Amniotic stem cell (primary cell): ENCODE data around the gene PRDM16.

ENCODE experiments used
- DNase-seq: peaks from one replicate; lab custom pipeline; 2025; lab: John Stamatoyannopoulos, UW

The PRDM16 gene

GRCh38 chr1:3103967-3104677 is 35.1 kb downstream of the PRDM16 start:
- no peak for DNase-seq

- DNase-seq, result no peak
Measured at GRCh38 chr1:3105167-3105863, 36.3 kb downstream of the PRDM16 start.

- DNase-seq, result no peak
Measured at GRCh38 chr1:3106216-3106615, 37.2 kb downstream of the PRDM16 start.

- DNase-seq, result no peak
Measured at GRCh38 chr1:3107201-3107600, 38.2 kb downstream of the PRDM16 start.

- no peak for DNase-seq
Measured at GRCh38 chr1:3109355-3109754, 40.4 kb downstream of the PRDM16 start.

GRCh38 chr1:3111348-3112021 is 42.5 kb downstream of the PRDM16 start:
- no peak for DNase-seq

GRCh38 chr1:3112526-3112925 is 43.5 kb downstream of the PRDM16 start:
- no peak for DNase-seq

GRCh38 chr1:3113047-3113740 is 44.2 kb downstream of the PRDM16 start:
- no peak for DNase-seq

GRCh38 chr1:3113741-3114056 is 44.7 kb downstream of the PRDM16 start:
- DNase-seq, result no peak

GRCh38 chr1:3114131-3114744 is 45.2 kb downstream of the PRDM16 start:
- DNase-seq, result no peak

GRCh38 chr1:3114846-3115245 is 45.8 kb downstream of the PRDM16 start:
- DNase-seq, result no peak

GRCh38 chr1:3115275-3116149 is 46.5 kb downstream of the PRDM16 start:
- no peak for DNase-seq

- no peak for DNase-seq
Measured at GRCh38 chr1:3116150-3116510, 47.1 kb downstream of the PRDM16 start.

GRCh38 chr1:3116560-3116959 is 47.6 kb downstream of the PRDM16 start:
- DNase-seq, result no peak

GRCh38 chr1:3117879-3118278 is 48.9 kb downstream of the PRDM16 start:
- no peak for DNase-seq

GRCh38 chr1:3119061-3119460 is 50.1 kb downstream of the PRDM16 start:
- DNase-seq, result no peak

GRCh38 chr1:3119725-3120124 is 50.7 kb downstream of the PRDM16 start:
- no peak for DNase-seq

- no peak for DNase-seq
Measured at GRCh38 chr1:3120140-3120539, 51.1 kb downstream of the PRDM16 start.

GRCh38 chr1:3120994-3121393 is 52.0 kb downstream of the PRDM16 start:
- no peak for DNase-seq

- no peak for DNase-seq
Measured at GRCh38 chr1:3121401-3122210, 52.6 kb downstream of the PRDM16 start.

- DNase-seq, result no peak
Measured at GRCh38 chr1:3122311-3122710, 53.3 kb downstream of the PRDM16 start.
